Thoracic aorta (tissue), 2 donors: ENCODE results near the gene BARX1. TPM values are rescaled to one million over a fixed set of nuclear protein-coding genes. Genes with fewer than 3 reads are reported as not detected.
A peak's percentile ranks its signal among the peaks of the same experiment; 100 is the strongest.

Experiments
- ATAC-seq: fragments of 150-250 bp; one replicate; pipeline ENCODE4 v1.8.0; 2017; ENCODE audit warnings: low read depth; ENCODE audit not compliant: insufficient number of reproducible peaks, low FRiP score
- DNase-seq: peaks from one replicate; pipeline ENCODE4 v3.0.0-alpha.2; 2020; ENCODE audit warnings: low spot score
- H3K27ac ChIP-seq, 2 donors: fragments of 200-600 bp; sonication (generic); 1 replicate in 1 of 2; 2 replicates in 1 of 2; pipeline ENCODE4 v1.5.1; 2016; ENCODE audit warnings: mild to moderate bottlenecking in 2 of 2, moderate library complexity in 2 of 2
- H3K27me3 ChIP-seq: fragments of 200-600 bp; sonication (generic); replicated peaks from 2 replicates; pipeline ENCODE4 v1.6.0; 2016; ENCODE audit warnings: mild to moderate bottlenecking; ENCODE audit not compliant: insufficient read depth
- H3K36me3 ChIP-seq: fragments of 200-600 bp; sonication (generic); one replicate; pipeline ENCODE4 v1.5.1; 2016
- H3K4me1 ChIP-seq, 2 donors: fragments of 200-600 bp; sonication (generic); 1 replicate in 1 of 2; 2 replicates in 1 of 2; pipeline versions ENCODE4 v1.5.1 to v1.6.0; 2016; ENCODE audit warnings: low read depth in 2 of 2, mild to moderate bottlenecking in 1 of 2; ENCODE audit not compliant: control insufficient read depth in 1 of 2
- H3K4me3 ChIP-seq: fragments of 200-600 bp; sonication (generic); 2 replicates; pipeline ENCODE4 v1.5.1; 2016; ENCODE audit warnings: mild to moderate bottlenecking
- H3K9me3 ChIP-seq: fragments of 200-600 bp; sonication (generic); 2 replicates; pipeline ENCODE4 v1.5.1; 2016
- total RNA-seq, 2 donors: library from RNA; depleted of rRNA; stranded (reverse); fragments of >200 nt; gene quantifications; one replicate each; pipeline versions ENCODE4 v1.1.0 to v1.2.3, GENCODE V29; 2016
- TF ChIP-seq, protein P1 (sequence below): fragments of 200-600 bp; sonication (generic); IDR thresholded peaks from one replicate; pipeline ENCODE4 v1.5.1; 2019; ENCODE audit warnings: antibody characterized with exemption

Gene BARX1
- total RNA-seq, 2 donors from 2014 or later: not detected

DNA sequence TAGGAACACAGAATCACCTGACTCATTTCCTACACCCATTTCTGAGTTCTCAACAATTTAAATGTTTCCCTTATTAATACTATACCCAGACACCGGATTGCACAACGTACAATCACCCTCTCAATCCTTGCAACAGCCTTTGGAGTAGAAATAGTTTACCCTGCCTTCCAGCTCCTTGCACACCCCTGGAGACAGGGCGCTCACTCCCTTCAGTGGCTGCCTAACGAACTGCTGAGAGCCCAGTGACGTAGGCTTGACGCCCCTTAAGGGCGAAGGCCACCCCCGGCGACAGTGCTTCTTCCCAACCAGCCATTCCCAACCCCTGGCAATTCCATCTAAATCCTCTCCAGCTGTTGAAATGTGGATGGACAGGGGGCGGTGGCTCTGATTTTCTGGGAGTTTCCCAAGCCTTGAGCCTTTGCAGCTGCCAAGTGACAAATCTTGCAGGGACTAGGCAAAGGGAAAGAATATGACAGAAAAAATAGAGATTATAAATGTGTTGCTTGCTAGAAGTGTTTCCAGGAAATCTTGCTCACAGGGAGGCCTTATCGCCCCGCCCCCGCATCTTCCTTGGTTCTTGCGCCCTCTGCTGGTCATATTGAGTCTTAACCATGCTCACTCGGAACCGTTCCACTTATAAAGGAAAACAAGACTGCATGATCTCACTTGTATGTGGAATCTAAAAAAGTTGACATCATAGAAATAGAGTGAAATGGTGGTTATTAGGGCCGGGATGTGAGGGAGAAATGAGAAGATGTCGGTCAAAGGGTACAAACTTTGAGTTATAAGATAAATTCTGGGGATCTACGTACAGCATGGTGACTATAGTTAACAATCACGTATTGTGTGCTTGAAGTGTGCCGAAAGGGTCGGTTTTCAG lies 7.6 kb upstream of the BARX1 start:
- Histone ChIP-seq H3K9me3 (no peaks in the 10 kb centered on the region), H3K4me1 (peaks cover 22 to 32% of the 10 kb centered on the region in 2 donors), H3K27ac (no peak overlapping the region), H3K27me3 (peaks cover 27% of the 10 kb centered on the region), H3K36me3 (no peaks in the 10 kb centered on the region), H3K4me3 (peak overlapping the region; percentile 27)
- DNase-seq (peak; percentile 66), ATAC-seq (peak; percentile 79)
- TF ChIP-seq, protein P1, sequence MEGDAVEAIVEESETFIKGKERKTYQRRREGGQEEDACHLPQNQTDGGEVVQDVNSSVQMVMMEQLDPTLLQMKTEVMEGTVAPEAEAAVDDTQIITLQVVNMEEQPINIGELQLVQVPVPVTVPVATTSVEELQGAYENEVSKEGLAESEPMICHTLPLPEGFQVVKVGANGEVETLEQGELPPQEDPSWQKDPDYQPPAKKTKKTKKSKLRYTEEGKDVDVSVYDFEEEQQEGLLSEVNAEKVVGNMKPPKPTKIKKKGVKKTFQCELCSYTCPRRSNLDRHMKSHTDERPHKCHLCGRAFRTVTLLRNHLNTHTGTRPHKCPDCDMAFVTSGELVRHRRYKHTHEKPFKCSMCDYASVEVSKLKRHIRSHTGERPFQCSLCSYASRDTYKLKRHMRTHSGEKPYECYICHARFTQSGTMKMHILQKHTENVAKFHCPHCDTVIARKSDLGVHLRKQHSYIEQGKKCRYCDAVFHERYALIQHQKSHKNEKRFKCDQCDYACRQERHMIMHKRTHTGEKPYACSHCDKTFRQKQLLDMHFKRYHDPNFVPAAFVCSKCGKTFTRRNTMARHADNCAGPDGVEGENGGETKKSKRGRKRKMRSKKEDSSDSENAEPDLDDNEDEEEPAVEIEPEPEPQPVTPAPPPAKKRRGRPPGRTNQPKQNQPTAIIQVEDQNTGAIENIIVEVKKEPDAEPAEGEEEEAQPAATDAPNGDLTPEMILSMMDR: peak; percentile 87

DNA sequence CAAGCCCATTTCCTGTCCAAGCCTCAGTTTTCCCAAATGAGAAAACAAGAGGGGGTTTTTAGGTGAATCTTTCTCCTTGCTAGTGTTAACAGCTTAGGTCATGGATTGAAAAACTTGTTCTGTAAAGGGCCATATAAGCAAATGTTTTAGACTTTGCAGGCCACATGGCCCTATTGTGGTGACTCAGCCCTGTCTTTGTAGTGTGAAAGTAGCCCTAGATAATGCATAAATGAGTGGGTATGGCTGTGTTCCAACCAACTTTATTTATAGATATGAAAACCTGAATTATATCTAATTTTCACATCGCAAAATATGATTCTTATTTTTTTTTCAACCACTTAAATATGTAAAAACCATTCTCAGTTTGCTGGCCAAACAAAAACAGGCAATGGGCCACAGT lies 6.9 kb upstream of the BARX1 start:
- H3K27me3 ChIP-seq: peaks cover 27% of the 10 kb centered on the region
- H3K36me3 ChIP-seq: no peaks in the 10 kb centered on the region
- no peaks in the 10 kb centered on the region for H3K9me3 ChIP-seq
- H3K27ac ChIP-seq: no peak overlapping the region
- DNase-seq (no peak), ATAC-seq (no peak)
- H3K4me3 ChIP-seq: no peak overlapping the region
- peaks cover 22 to 32% of the 10 kb centered on the region in 2 donors for H3K4me1 ChIP-seq
- TF ChIP-seq, protein P1: no peak

DNA sequence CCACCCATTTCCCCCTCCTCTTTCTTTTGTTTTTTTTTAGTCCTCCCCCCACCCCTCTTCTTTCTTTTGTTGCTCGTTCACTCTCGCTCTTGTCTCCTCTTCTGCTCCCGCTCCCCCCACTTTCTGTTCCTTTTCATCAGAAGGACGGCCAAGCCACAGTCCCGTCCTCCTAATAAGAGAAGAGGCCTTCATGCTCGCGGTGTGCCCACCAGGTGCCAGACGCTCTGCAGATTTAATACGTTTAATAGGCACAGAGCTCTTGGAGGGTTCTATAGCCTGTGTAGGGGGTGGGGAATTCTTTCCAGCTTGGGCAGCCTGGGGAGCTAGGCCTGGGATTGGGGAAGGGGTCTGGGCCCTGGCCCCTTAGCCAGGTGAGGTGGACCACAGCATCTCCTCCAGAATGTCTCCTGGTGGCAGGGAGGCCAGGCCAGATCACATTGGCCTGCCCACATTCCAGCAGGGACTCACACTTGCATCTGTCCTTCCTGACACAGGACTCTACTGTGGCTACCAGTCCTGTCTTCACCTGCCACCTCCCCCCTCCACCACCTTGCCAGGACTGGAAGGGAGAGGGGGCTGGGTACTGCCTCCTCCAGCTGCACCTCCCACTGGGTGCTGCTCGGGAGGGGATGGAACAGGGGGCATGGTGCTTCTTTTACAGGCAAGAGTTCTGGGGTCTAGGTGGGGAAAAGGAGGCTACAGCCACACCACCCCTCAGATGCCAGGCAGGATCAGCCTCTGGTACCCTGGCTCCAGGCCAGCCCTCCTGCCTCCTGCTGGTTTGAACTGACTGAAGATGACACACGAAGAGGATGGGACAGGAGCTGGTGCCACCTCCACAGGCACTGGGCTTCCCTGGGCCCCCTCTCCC lies 6.1 kb upstream of the BARX1 start:
- peaks cover 30% of the 10 kb centered on the region for H3K27me3 ChIP-seq
- ATAC-seq: no peak
- DNase-seq: no peak
- no peaks in the 10 kb centered on the region for H3K9me3 ChIP-seq
- H3K4me3 ChIP-seq: no peak overlapping the region
- TF ChIP-seq, protein P1: no peak
- no peak overlapping the region for H3K27ac ChIP-seq
- no peaks in the 10 kb centered on the region for H3K36me3 ChIP-seq
- peaks cover 22 to 32% of the 10 kb centered on the region in 2 donors for H3K4me1 ChIP-seq

DNA sequence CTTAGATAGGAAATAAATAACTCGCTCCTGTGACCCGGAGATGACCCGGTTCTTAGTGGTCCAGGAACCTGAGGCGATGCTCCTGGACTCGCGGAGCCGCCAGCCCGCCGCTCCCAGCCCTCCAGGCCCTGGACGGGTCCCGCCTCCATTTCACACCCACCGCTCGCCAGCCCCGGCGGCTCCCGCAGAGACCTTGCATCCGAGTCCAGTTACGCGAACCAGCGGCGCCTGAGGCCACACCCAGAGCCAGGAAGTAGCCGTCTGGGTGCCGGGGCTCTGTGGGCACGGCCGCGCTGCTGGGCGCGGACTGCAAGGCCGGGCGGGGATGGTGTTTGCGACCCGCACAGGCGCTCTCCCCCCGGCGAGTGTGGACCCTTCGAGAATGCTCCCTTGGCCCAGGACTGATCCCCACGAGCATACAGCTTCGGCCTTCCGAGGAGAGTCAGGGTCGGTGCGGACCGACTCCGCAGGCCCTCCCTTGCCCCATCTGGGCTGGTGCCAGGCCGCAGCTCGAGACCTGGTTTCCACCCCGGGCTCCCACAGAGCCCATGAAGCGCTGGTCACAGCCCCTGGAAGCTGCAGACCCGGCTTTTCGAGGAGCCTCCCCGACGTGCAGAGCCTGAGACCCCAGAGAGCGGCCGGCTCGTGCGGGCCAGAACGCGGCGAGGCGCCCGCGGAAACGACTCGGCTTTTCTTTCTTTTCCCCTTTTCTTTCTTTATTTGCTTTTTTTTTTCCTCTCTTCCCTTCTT lies 5.2 kb upstream of the BARX1 start:
- no peak for ATAC-seq
- TF ChIP-seq, protein P1: no peak
- DNase-seq: no peak
- H3K4me3 ChIP-seq: peak overlapping the region; percentile 54
- no peaks in the 10 kb centered on the region for H3K9me3 ChIP-seq
- peaks cover 38% of the 10 kb centered on the region for H3K27me3 ChIP-seq
- H3K4me1 ChIP-seq: peaks cover 22 to 40% of the 10 kb centered on the region in 2 donors
- peak overlapping the region in 1 of 2 donors; percentile 5 for H3K27ac ChIP-seq
- no peaks in the 10 kb centered on the region for H3K36me3 ChIP-seq
